ENCODE data around the gene RILPL1. TPM values are rescaled to one million over a fixed set of nuclear protein-coding genes. Genes with fewer than 3 reads are reported as not detected.

Gene RILPL1
- total and polyA plus RNA-seq, 4 donors = 1.3 to 2.7 (median 2.1) TPM

DNA sequence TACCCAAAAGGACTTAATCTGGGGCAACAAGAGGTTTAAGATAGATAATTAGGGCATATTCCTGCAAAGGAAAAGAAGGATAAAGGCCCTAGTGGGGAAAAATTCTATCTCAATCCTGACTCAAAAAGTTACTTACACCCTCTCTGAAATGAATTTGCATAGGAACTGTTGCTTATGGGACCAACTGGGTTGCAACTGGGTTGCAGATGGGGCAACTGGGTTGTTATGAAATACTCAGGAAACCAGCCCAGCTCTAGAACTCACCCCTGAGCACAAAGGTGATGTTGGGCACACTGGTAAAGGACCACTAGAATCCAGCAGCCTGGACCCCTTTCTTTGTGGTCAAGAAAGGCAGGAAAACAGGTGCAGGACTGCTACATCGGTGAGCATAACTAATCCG lies 17.2 kb upstream of the RILPL1 start:
- WGBS = 96% methylated on average over 2 of the region's 2 CpGs
- no peak for DNase-seq (ENCODE audit: low spot score)
- TF ChIP-seq YY1 (IDR thresholded peaks at IDR 0.05) (no peak), SP1 (IDR thresholded peaks at IDR 0.05) (no peak), RAD21 (IDR thresholded peaks at IDR 0.05) (no peak), EGR1 (IDR thresholded peaks at IDR 0.05; ENCODE audit: low read depth in 2 of 2) (no peak), NR2F2 (IDR thresholded peaks at IDR 0.05) (no peak), FOXA1 (IDR thresholded peaks at IDR 0.05) (no peak), RXRA (IDR thresholded peaks at IDR 0.05) (no peak), HNF4A (conservative IDR thresholded peaks at IDR 0.05) (no peak), TAF1 (conservative IDR thresholded peaks at IDR 0.05) (no peak), HNF4G (IDR thresholded peaks at IDR 0.05) (no peak), FOXA2 (IDR thresholded peaks at IDR 0.05) (no peak), GABPA (IDR thresholded peaks at IDR 0.05 in 1 of 2, conservative IDR thresholded peaks at IDR 0.05 in 1 of 2) (no peak), JUND (IDR thresholded peaks at IDR 0.05) (no peak)
- TF ChIP-seq, protein P1, sequence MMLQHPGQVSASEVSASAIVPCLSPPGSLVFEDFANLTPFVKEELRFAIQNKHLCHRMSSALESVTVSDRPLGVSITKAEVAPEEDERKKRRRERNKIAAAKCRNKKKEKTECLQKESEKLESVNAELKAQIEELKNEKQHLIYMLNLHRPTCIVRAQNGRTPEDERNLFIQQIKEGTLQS (IDR thresholded peaks at IDR 0.05) = no peak
- TF ChIP-seq, protein P2, sequence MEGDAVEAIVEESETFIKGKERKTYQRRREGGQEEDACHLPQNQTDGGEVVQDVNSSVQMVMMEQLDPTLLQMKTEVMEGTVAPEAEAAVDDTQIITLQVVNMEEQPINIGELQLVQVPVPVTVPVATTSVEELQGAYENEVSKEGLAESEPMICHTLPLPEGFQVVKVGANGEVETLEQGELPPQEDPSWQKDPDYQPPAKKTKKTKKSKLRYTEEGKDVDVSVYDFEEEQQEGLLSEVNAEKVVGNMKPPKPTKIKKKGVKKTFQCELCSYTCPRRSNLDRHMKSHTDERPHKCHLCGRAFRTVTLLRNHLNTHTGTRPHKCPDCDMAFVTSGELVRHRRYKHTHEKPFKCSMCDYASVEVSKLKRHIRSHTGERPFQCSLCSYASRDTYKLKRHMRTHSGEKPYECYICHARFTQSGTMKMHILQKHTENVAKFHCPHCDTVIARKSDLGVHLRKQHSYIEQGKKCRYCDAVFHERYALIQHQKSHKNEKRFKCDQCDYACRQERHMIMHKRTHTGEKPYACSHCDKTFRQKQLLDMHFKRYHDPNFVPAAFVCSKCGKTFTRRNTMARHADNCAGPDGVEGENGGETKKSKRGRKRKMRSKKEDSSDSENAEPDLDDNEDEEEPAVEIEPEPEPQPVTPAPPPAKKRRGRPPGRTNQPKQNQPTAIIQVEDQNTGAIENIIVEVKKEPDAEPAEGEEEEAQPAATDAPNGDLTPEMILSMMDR (IDR thresholded peaks at IDR 0.05; ENCODE audit: low read depth, low read length, missing input control) = no peak
- TF ChIP-seq, protein P3, sequence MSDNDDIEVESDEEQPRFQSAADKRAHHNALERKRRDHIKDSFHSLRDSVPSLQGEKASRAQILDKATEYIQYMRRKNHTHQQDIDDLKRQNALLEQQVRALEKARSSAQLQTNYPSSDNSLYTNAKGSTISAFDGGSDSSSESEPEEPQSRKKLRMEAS (IDR thresholded peaks at IDR 0.05) = no peak
- TF ChIP-seq, protein P4, sequence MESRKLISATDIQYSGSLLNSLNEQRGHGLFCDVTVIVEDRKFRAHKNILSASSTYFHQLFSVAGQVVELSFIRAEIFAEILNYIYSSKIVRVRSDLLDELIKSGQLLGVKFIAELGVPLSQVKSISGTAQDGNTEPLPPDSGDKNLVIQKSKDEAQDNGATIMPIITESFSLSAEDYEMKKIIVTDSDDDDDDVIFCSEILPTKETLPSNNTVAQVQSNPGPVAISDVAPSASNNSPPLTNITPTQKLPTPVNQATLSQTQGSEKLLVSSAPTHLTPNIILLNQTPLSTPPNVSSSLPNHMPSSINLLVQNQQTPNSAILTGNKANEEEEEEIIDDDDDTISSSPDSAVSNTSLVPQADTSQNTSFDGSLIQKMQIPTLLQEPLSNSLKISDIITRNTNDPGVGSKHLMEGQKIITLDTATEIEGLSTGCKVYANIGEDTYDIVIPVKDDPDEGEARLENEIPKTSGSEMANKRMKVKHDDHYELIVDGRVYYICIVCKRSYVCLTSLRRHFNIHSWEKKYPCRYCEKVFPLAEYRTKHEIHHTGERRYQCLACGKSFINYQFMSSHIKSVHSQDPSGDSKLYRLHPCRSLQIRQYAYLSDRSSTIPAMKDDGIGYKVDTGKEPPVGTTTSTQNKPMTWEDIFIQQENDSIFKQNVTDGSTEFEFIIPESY (IDR thresholded peaks at IDR 0.05) = no peak
- TF ChIP-seq, protein P5, sequence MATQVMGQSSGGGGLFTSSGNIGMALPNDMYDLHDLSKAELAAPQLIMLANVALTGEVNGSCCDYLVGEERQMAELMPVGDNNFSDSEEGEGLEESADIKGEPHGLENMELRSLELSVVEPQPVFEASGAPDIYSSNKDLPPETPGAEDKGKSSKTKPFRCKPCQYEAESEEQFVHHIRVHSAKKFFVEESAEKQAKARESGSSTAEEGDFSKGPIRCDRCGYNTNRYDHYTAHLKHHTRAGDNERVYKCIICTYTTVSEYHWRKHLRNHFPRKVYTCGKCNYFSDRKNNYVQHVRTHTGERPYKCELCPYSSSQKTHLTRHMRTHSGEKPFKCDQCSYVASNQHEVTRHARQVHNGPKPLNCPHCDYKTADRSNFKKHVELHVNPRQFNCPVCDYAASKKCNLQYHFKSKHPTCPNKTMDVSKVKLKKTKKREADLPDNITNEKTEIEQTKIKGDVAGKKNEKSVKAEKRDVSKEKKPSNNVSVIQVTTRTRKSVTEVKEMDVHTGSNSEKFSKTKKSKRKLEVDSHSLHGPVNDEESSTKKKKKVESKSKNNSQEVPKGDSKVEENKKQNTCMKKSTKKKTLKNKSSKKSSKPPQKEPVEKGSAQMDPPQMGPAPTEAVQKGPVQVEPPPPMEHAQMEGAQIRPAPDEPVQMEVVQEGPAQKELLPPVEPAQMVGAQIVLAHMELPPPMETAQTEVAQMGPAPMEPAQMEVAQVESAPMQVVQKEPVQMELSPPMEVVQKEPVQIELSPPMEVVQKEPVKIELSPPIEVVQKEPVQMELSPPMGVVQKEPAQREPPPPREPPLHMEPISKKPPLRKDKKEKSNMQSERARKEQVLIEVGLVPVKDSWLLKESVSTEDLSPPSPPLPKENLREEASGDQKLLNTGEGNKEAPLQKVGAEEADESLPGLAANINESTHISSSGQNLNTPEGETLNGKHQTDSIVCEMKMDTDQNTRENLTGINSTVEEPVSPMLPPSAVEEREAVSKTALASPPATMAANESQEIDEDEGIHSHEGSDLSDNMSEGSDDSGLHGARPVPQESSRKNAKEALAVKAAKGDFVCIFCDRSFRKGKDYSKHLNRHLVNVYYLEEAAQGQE (IDR thresholded peaks at IDR 0.05) = no peak
- H3K9me3 ChIP-seq (ENCODE audit: control insufficient read depth in 4 of 4, low read length in 3 of 4) = no peaks in the 10 kb centered on the region
- H3K4me1 ChIP-seq (ENCODE audit: control insufficient read depth in 4 of 4, insufficient read depth in 4 of 4, low read length in 3 of 4) = no peaks in the 10 kb centered on the region
- no peaks in the 10 kb centered on the region for H3K36me3 ChIP-seq (ENCODE audit: control insufficient read depth in 4 of 4, insufficient read depth in 3 of 4, low read depth in 1 of 4, low read length in 3 of 4)
- no peak overlapping the region for H3K27ac ChIP-seq (ENCODE audit: low read depth in 1 of 2, low read length in 2 of 2)
- H3K9ac ChIP-seq (ENCODE audit: low read depth in 1 of 2, low read length in 2 of 2) = no peak overlapping the region
- no peak overlapping the region for H3K4me3 ChIP-seq (ENCODE audit: low read depth in 1 of 3, low read length in 3 of 3)
- H3K27me3 ChIP-seq (ENCODE audit: control insufficient read depth in 4 of 4, insufficient read depth in 4 of 4, low read length in 3 of 4) = no peaks in the 10 kb centered on the region
